IPS-18a (cell line): ENCODE results near the gene TEX48.

ENCODE experiments used
- H3K27ac ChIP-seq: one replicate; pipeline ENCODE4 v1.5.1; 2013; ENCODE audit warnings: low read length
- H3K27me3 ChIP-seq: one replicate; pipeline ENCODE4 v1.6.1; 2013; ENCODE audit warnings: mild to moderate bottlenecking, low read length; ENCODE audit not compliant: control insufficient read depth, insufficient read depth
- H3K36me3 ChIP-seq: one replicate; pipeline ENCODE4 v1.6.1; 2013; ENCODE audit warnings: low read depth, low read length; ENCODE audit not compliant: control insufficient read depth
- H3K4me1 ChIP-seq: one replicate; pipeline ENCODE4 v1.6.1; 2013; ENCODE audit warnings: low read depth, low read length; ENCODE audit not compliant: control insufficient read depth
- H3K4me3 ChIP-seq: one replicate; pipeline ENCODE4 v1.5.1; 2013; ENCODE audit warnings: low read length
- H3K9ac ChIP-seq: one replicate; pipeline ENCODE4 v1.6.1; 2013; ENCODE audit warnings: mild to moderate bottlenecking, low read length, moderate library complexity
- H3K9me3 ChIP-seq: one replicate; pipeline ENCODE4 v1.6.1; 2013; ENCODE audit warnings: low read depth, low read length; ENCODE audit not compliant: control insufficient read depth

The TEX48 gene

GRCh38 chr9:114681594-114682332 is at the start of gene TEX48:
Gene TEX48 (minus strand): TSS chr9:114682192. CDS start chr9:114671723, 10,469 bp downstream.
- H3K4me1 ChIP-seq: no peaks in the 10 kb centered on the region
- no peak within 1 kb of the TSS for H3K27ac ChIP-seq
- no peaks in the 10 kb centered on the region for H3K9me3 ChIP-seq
- H3K9ac ChIP-seq: no peak within 1 kb of the TSS
- H3K36me3 ChIP-seq: no peaks in the 10 kb centered on the region
- no peak within 1 kb of the TSS for H3K4me3 ChIP-seq
- no peaks in the 10 kb centered on the region for H3K27me3 ChIP-seq

DNA sequence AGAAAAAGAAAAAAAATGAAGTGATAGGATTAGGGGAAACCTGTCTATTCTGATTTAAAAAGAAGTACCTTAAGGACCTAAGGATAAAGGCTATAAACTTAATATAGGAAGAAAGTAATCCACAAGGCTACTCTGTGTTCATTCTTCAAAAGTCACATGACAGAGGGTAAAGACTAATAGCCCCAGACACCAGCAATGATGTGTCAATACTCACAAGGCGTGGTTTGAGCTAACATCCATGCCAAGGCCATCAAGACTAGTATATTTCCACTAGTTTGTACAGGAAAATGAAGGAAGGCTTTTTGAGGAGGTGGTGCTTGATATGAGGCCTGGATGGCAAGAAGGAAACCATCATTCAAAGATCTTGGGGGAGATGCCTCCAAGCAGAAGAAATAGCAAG is 49.7 kb upstream of the TEX48 start:
- H3K27me3 ChIP-seq: no peaks in the 10 kb centered on the region
- no peaks in the 10 kb centered on the region for H3K9me3 ChIP-seq
- no peak overlapping the region for H3K27ac ChIP-seq
- no peak overlapping the region for H3K9ac ChIP-seq
- no peaks in the 10 kb centered on the region for H3K4me1 ChIP-seq
- H3K36me3 ChIP-seq: no peaks in the 10 kb centered on the region
- H3K4me3 ChIP-seq: no peak overlapping the region

DNA sequence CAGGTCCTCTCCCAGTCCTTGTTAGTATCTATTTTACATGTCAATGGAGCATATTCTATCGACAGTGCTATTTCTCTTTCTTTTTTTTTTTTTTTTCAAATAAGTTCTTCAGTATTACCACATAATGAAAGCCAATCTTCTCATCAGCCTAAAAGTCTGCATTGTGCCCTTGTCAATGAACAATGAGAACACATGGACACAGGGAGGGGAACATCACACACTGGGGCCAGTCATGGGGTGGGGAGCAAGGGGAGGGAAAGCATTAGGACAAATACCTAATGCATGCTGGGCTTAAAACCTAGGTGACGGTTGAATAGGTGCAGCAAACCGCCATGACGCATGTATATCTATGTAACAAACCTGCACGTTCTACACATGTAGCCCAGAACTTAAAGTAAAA is 47.7 kb upstream of the TEX48 start:
- no peak overlapping the region for H3K9ac ChIP-seq
- no peaks in the 10 kb centered on the region for H3K4me1 ChIP-seq
- no peak overlapping the region for H3K27ac ChIP-seq
- no peaks in the 10 kb centered on the region for H3K36me3 ChIP-seq
- no peaks in the 10 kb centered on the region for H3K9me3 ChIP-seq
- H3K27me3 ChIP-seq: no peaks in the 10 kb centered on the region
- H3K4me3 ChIP-seq: no peak overlapping the region

- no peak overlapping the region for H3K9ac ChIP-seq
- H3K36me3 ChIP-seq: no peaks in the 10 kb centered on the region
- H3K9me3 ChIP-seq: no peaks in the 10 kb centered on the region
- no peak overlapping the region for H3K4me3 ChIP-seq
- no peaks in the 10 kb centered on the region for H3K4me1 ChIP-seq
- no peak overlapping the region for H3K27ac ChIP-seq
- H3K27me3 ChIP-seq: no peaks in the 10 kb centered on the region
Observed at GRCh38 chr9:114725930-114726329, 43.9 kb upstream of the TEX48 start.

GRCh38 chr9:114724744-114725143 is 42.8 kb upstream of the TEX48 start:
- H3K4me3 ChIP-seq: no peak overlapping the region
- no peaks in the 10 kb centered on the region for H3K4me1 ChIP-seq
- no peaks in the 10 kb centered on the region for H3K27me3 ChIP-seq
- H3K9me3 ChIP-seq: no peaks in the 10 kb centered on the region
- no peak overlapping the region for H3K27ac ChIP-seq
- H3K9ac ChIP-seq: no peak overlapping the region
- H3K36me3 ChIP-seq: no peaks in the 10 kb centered on the region

- Histone ChIP-seq H3K4me3 (no peak overlapping the region), H3K9me3 (no peaks in the 10 kb centered on the region), H3K27ac (no peak overlapping the region), H3K36me3 (no peaks in the 10 kb centered on the region), H3K9ac (no peak overlapping the region), H3K27me3 (no peaks in the 10 kb centered on the region), H3K4me1 (no peaks in the 10 kb centered on the region)
Observed at GRCh38 chr9:114723931-114724330, 41.9 kb upstream of the TEX48 start.

- Histone ChIP-seq H3K9ac (no peak overlapping the region), H3K4me3 (no peak overlapping the region), H3K27me3 (no peaks in the 10 kb centered on the region), H3K4me1 (no peaks in the 10 kb centered on the region), H3K36me3 (no peaks in the 10 kb centered on the region), H3K27ac (no peak overlapping the region), H3K9me3 (no peaks in the 10 kb centered on the region)
Observed at GRCh38 chr9:114722937-114723620, 41.1 kb upstream of the TEX48 start.

- Histone ChIP-seq H3K4me1 (no peaks in the 10 kb centered on the region), H3K27me3 (no peaks in the 10 kb centered on the region), H3K4me3 (no peak overlapping the region), H3K27ac (no peak overlapping the region), H3K9me3 (no peaks in the 10 kb centered on the region), H3K36me3 (no peaks in the 10 kb centered on the region), H3K9ac (no peak overlapping the region)
Observed at GRCh38 chr9:114722081-114722621, 40.2 kb upstream of the TEX48 start.

DNA sequence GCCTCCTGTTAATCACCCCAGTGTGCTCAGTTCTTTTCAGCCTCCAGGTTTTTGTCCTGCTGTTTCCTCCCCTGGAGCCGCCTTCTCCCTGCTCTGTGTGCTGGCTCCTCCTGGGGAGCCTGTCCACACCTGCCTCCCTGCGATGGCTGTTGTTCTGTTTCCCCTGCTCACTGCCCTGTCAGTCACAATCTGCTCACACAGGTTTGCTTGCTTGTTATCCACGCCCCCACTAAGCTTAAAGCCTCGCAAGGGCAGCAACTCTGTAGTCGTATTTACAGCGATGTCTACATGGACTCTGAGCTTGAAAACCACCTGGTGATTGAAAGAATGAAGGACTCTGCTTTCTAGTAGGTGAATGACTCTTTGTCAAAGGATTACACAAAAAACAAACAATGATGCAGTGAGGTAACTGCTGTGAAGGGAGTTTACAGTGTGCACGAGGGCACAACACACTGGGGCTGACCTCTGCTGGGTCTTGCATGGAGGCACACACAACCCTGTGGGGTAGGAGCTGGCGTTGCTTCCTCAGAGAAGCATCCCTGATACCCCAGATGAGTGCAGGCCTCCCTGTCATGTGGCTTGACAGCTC is 39.6 kb upstream of the TEX48 start:
- Histone ChIP-seq H3K4me1 (no peaks in the 10 kb centered on the region), H3K36me3 (no peaks in the 10 kb centered on the region), H3K9me3 (no peaks in the 10 kb centered on the region), H3K9ac (no peak overlapping the region), H3K4me3 (no peak overlapping the region), H3K27ac (no peak overlapping the region), H3K27me3 (no peaks in the 10 kb centered on the region)

DNA sequence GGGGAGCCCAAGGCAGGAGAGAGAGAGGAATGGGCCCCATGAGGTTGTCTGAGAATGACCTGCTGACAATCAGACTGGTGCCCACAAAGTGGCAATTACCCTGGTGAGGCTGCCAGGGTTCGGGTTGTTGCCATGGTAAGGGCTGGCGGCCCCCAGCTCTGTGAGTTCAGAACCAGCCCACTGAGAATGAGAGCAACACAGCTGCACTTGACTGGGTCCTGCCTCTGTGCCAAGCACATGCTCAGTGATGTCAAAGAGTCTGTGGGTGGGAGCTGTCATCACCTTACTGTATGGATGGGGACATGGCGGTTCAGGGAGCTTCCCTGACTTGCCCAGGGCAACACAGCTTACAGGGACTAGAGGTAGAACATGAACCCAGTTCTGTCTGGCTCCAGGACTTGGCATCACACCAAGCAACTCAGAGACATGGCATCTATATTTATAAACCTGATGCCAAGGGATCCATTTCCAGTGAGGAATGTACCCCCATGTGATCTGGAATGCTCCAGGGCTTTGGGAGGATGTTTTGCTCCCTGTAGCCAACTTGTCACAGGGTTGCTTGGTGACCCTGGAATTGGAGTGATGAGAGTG is 38.2 kb upstream of the TEX48 start:
- H3K27me3 ChIP-seq: no peaks in the 10 kb centered on the region
- H3K27ac ChIP-seq: no peak overlapping the region

DNA sequence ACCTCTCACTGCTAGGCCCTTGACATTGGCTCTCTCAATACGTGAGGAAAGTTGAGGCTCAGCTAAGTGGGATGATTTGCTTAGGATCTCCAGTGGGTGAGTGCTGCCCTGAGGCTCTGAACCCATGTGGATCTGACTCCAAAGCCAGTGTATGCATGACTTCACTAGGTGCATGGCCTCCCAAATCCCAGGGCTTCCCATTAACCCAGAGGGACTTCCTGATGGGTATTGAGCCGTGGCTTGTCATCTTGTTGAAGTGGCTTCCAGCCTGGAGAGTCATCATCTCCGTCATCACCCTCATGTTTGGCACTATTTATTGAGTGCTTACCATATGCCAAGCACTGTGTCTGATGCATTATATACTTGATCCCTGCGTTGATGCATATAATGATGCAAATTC is 37.3 kb upstream of the TEX48 start:
- H3K9me3 ChIP-seq: no peaks in the 10 kb centered on the region
- H3K36me3 ChIP-seq: no peaks in the 10 kb centered on the region
- no peak overlapping the region for H3K27ac ChIP-seq
- H3K4me3 ChIP-seq: no peak overlapping the region
- H3K4me1 ChIP-seq: no peaks in the 10 kb centered on the region
- H3K27me3 ChIP-seq: no peaks in the 10 kb centered on the region
- no peak overlapping the region for H3K9ac ChIP-seq

More for the DNA sequence above, 38.2 kb upstream of the TEX48 start:
- no peaks in the 10 kb centered on the region for H3K4me1 ChIP-seq
- H3K36me3 ChIP-seq: no peaks in the 10 kb centered on the region
- no peak overlapping the region for H3K9ac ChIP-seq
- no peaks in the 10 kb centered on the region for H3K9me3 ChIP-seq
- H3K4me3 ChIP-seq: no peak overlapping the region
